ENCODE measurements around the gene DMXL1.

DNA sequence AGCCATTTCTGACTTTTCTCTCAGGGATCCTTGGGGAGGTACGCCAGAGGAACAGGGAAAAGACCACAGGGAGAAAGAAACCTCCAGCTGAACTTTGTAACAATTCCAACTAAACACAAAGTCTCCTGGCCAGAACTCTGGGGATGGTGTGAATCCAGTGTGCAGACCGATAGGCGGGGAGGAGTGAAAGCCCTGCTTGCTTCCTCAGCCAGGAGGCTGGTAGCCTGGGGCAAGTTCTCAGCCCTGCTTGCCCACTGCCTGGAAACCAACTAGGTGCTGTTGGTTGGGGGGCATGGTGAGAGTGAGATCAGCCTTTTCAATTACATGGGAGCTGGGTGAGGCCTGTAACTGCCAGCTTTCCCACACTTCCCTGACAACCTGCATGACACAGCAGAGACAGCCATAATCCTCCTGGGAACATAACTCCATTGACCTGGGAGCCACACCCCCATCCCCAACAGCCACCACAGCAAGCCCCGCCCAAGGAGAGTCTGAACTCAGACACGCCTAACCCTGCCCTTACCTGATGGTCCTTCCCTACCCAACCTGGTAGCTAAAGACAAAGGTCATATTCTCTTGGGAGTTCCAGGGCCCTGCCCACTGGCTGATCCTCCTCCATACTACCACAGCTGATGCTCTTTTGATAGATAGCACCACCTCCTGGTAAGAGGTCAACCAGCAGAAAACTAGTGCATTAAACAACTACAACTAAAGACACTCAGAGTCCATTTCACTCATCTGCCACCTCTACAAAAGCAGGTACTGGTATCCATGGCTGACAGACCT, 184.9 kb downstream of the DMXL1 start:
- TF ChIP-seq, protein P1, sequence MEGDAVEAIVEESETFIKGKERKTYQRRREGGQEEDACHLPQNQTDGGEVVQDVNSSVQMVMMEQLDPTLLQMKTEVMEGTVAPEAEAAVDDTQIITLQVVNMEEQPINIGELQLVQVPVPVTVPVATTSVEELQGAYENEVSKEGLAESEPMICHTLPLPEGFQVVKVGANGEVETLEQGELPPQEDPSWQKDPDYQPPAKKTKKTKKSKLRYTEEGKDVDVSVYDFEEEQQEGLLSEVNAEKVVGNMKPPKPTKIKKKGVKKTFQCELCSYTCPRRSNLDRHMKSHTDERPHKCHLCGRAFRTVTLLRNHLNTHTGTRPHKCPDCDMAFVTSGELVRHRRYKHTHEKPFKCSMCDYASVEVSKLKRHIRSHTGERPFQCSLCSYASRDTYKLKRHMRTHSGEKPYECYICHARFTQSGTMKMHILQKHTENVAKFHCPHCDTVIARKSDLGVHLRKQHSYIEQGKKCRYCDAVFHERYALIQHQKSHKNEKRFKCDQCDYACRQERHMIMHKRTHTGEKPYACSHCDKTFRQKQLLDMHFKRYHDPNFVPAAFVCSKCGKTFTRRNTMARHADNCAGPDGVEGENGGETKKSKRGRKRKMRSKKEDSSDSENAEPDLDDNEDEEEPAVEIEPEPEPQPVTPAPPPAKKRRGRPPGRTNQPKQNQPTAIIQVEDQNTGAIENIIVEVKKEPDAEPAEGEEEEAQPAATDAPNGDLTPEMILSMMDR (IDR thresholded peaks at IDR 0.05): peak in 2 of 6 experiments; percentile 31 to 64
- no peak for TF ChIP-seq POLR2A (IDR thresholded peaks at IDR 0.05)

Measured in esophagus squamous epithelium (tissue), 4 donors.